SK-MEL-5 (cell line): Measurements from ENCODE around the gene B4GALT6. TPM values are rescaled to one million over a fixed set of nuclear protein-coding genes. Genes with fewer than 3 reads are reported as not detected.

Experiments
- DNase-seq: peaks from one replicate; pipeline ENCODE4 v3.0.0-alpha.2; 2016; ENCODE audit warnings: low read depth, low spot score
- in situ Hi-C: cut with HindIII; loops from 2 replicates; pipeline ENCODE4 v1.10.0; 2016; ENCODE audit warnings: low sequenced_read_pairs, high pct_unique_total_duplicates, low pct_unique_long_range_greater_than_20kb
- total RNA-seq: library from RNA; depleted of rRNA; stranded (reverse); fragments of >200 nt; shearing (Covaris generic); gene quantifications from 2 replicates; pipeline ENCODE4 v1.2.3, GENCODE V29; 2014

The B4GALT6 gene
- total RNA-seq, 1 experiment from 2014 or later, result 16.1 TPM

GRCh38 chr18:31619291-31619690, 65.1 kb downstream of the B4GALT6 start:
- DNase-seq, result no peak
- in situ Hi-C loops, result no loop called here

DNA sequence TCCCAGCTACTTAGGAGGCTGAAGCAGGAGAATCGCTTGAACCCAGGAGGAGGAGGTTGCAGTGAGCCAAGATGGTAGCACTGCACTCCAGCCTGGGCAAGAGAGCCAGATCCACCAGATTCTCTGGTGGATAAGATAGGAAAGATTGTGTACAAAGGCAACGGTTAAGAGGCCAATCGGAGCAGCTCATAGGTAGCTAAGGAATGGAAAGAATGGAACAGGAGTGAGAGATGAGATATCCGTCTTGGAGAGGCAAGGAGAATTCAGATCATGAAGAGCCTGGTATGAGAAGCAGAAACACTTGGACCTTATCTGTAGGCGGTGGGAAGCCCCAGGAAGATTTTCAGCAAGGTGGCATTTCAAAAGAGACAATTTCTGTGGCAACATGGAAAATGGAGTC, 65.6 kb downstream of the B4GALT6 start:
- in situ Hi-C loops, result no loop called here
- DNase-seq, result no peak

GRCh38 chr18:31617031-31617717, 67.2 kb downstream of the B4GALT6 start:
- in situ Hi-C loops, result no loop called here
- no peak for DNase-seq

- in situ Hi-C loops, result no loop called here
- no peak for DNase-seq
Observed at GRCh38 chr18:31616586-31616985, 67.8 kb downstream of the B4GALT6 start.

- in situ Hi-C loops, result no loop called here
- DNase-seq, result no peak
Observed at GRCh38 chr18:31614044-31614443, 70.3 kb downstream of the B4GALT6 start.

- no peak for DNase-seq
- in situ Hi-C loops, result no loop called here
Observed at GRCh38 chr18:31612124-31612523, 72.3 kb downstream of the B4GALT6 start.

GRCh38 chr18:31611511-31611910, 72.9 kb downstream of the B4GALT6 start:
- no peak for DNase-seq
- in situ Hi-C loops, result no loop called here

DNA sequence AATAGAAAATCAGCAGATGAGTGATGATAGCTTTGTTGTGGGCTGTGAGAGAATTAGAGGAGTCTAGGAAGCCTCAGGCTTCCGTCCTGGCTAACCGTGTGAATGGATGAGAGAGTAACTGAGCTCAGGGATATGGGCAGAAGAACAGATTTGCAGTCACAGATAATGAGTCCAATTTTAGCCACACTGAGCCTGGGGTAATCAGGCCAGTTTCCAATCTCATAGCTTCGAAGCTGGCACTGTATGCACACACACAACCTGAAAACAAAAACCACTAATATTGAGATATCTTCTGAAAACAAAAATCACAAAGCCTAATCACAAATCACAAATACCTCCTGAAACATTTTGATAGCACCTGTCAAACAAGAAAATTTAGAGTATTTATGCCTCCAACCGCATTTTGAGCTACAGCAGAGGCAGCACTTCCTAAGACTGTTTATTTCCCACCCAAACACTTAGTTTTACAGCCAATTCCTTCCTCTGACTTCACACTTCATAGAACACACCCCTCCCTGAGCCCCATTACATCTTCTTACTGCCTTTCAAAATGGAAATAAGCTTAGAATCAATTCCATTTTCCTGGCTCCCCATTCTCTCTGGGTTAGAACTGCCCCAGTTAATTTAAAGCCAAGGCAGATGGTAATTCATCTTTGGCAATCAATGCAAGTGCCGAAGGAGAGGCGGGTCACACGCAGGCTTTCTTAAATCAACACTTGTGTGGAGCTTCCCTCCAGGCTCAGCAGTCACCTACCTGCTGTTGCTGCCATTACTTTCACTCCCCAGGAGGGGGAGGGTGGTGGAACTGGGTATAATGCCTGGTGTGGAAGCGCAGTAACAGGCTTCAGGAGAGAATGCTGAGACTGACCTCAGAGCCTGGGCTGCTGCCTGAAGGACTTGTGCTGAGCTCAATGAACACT, 73.8 kb downstream of the B4GALT6 start:
- peak; percentile 55 for DNase-seq

GRCh38 chr18:31609886-31610285, 74.5 kb downstream of the B4GALT6 start:
- in situ Hi-C loops, result no loop called here

More for the DNA sequence above, 73.8 kb downstream of the B4GALT6 start:
- in situ Hi-C loops, result no loop called here

GRCh38 chr18:31607384-31607783, 77.0 kb downstream of the B4GALT6 start:
- in situ Hi-C loops, result no loop called here
- no peak for DNase-seq

More at GRCh38 chr18:31609886-31610285, 74.5 kb downstream of the B4GALT6 start:
- DNase-seq, result no peak

DNA sequence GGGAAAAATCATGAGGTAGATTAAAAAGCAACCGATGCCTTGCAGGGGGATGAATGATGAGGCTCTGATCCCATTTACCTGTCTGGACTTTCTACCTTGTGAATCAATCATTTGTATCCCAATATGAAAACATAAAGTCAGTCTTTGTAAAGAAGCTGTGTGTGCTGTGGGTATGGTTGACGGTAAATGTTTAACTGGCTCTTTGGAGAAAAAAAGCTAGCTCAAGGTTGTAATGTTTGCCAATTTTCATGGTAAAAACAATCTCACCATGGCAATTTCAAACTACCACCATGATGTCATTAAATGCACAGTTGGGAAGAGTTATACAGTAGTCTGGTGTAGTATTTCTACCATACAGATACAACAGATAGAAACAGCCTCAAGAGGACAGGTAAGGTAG, 78.1 kb downstream of the B4GALT6 start:
- no peak for DNase-seq
- in situ Hi-C loops, result no loop called here

DNA sequence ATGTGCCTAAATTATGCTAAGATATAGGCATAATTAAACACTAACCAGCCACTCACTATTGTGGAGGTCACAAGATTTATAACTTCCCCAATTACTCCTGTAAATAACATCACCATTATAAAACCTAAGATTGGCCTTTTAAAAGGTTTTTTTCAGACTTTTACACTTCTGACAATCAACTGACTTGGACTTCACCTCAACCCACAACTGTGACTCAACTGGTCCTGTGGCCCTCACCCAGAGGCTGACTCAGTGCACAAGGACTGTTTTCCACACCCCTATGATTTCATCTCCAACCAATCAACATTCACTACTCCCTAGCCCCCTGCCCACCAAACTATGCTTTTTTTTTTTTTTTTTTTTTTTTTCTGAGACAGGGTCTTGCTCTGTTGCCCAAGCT, 81.1 kb downstream of the B4GALT6 start:
- in situ Hi-C loops, result no loop called here
- no peak for DNase-seq

- in situ Hi-C loops, result no loop called here
Observed at GRCh38 chr18:31598021-31598805, 86.2 kb downstream of the B4GALT6 start.

DNA sequence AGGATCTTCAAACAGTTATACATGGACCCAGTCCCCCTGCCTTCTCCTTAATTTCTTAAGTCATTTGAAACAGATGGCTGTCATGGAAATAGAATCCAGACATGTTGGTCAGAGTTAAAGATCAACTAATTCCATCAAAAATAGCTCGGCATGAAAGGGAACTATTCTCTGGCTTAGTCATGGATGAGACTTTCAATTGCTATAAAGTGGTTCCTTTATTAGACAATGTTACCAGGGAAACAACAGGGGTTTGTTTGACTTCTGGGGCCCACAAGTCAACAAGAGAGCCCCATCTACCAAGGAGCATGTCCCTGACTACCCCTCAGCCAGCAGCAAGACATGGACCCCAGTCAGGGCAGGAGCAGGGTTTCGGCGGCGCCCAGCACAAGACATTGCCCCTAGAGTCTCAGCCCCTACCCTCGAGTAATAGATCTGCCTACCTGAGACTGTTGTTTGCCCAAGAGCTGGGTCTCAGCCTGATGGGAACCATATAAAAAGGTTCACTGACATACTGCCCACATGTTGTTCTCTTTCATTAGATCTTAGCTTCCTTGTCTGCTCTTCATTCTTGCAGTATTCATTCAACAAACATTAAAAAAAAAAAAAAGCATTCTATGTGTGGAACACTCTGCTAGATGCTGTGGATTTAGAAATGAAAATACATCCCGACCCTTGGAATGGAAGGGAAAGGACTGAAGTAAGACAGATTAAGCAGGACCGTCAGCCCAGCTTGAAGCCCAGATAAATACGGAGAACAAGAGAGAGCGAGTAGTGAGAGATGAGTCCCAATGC, 88.1 kb downstream of the B4GALT6 start:
- in situ Hi-C loops, result no loop called here
- DNase-seq, result peak; percentile 62

More at GRCh38 chr18:31598021-31598805, 86.2 kb downstream of the B4GALT6 start:
- DNase-seq, result no peak

- DNase-seq, result no peak
- in situ Hi-C loops, result no loop called here
Observed at GRCh38 chr18:31595121-31595771, 89.1 kb downstream of the B4GALT6 start.

GRCh38 chr18:31592506-31593157, 91.7 kb downstream of the B4GALT6 start:
- in situ Hi-C loops, result no loop called here
- DNase-seq, result peak; percentile 36
